NOMO-1 treated with dmso at 0.1 percent for 144 hours (cell line): ENCODE measurements around the gene PDIA2.
"Not testable (repeated sequence)": the region's sequence is repeated elsewhere in the genome, so short reads cannot be mapped to it uniquely, and the experiment has no call there.

Experiments
- DNase-seq: peaks from one replicate; lab custom pipeline; 2025; ENCODE audit not compliant: unreplicated experiment; lab: John Stamatoyannopoulos, UW

Gene PDIA2

DNA sequence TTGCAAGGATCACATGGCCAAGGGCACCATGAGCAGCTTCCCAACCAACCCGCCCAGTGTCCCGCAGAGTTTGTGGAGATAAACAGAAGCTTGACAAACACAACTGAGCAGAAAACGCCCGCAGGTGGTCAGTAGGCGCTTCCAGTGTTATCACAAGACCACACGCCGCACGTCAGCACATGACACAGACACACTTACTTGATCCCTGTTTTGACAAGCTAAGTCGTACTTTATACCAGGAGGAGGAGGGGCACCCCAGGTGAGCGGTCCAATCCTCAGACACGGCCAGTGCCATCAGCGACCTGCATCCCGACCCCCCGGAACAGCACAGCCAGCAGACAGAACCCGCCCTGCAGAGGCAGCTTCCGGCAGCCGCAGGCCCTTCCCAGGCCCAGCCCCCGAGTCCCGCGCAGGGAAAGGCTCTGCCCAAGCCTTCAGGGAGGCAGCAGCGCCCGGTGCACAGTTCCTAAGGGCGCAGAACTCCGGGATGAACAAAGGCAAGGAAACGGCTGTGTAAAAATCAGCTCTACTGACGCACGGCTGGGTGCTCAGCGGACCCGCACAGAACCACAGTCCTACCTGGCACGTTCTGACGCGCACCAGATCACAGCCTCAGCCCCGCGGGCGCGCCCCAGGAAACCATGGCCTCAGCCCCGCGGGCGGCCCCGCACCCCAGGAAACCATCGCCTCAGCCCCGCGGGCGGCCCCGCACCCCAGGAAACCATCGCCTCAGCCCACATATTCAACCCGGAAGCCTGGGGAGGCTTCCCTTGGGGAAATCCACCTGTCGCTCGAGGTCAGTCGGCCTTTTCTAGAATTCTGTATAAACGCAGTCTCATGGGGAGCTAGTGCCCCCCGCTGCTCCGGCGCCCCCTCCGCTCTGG is 41.7 kb downstream of the PDIA2 start:
- DNase-seq = no peak

- no peak for DNase-seq
Measured at GRCh38 chr16:325375-326145, 42.6 kb downstream of the PDIA2 start.

GRCh38 chr16:330741-331140 is 47.8 kb downstream of the PDIA2 start:
- no peak for DNase-seq

- DNase-seq = not testable (repeated sequence)
Measured at GRCh38 chr16:331181-331814, 48.3 kb downstream of the PDIA2 start.

- no peak for DNase-seq
Measured at GRCh38 chr16:333406-334094, 50.6 kb downstream of the PDIA2 start.

DNA sequence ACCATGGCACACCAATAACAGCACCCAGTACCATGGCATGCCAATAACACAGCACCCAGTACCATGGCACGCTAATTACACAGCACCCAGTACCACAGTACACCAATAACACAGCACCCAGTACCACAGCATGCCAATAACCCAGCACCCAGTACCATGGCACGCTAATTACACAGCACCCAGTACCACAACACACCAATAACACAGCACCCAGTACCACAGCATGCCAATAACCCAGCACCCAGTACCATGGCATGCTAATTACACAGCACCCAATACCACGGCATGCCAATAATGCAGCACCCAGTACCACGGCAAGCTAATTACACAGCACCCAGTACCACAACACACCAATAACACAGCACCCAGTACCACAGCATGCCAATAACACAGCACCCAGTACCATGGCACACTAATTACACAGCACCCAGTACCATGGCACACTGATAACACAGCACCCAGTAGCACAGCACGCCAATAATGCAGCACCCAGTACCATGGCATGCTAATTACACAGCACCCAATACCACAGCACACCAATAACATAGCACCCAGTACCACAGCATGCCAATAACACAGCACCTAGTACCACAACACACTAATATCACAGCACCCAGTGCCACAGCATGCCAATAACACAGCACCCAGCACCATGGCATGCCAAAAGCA is 51.3 kb downstream of the PDIA2 start:
- DNase-seq = not testable (repeated sequence)

DNA sequence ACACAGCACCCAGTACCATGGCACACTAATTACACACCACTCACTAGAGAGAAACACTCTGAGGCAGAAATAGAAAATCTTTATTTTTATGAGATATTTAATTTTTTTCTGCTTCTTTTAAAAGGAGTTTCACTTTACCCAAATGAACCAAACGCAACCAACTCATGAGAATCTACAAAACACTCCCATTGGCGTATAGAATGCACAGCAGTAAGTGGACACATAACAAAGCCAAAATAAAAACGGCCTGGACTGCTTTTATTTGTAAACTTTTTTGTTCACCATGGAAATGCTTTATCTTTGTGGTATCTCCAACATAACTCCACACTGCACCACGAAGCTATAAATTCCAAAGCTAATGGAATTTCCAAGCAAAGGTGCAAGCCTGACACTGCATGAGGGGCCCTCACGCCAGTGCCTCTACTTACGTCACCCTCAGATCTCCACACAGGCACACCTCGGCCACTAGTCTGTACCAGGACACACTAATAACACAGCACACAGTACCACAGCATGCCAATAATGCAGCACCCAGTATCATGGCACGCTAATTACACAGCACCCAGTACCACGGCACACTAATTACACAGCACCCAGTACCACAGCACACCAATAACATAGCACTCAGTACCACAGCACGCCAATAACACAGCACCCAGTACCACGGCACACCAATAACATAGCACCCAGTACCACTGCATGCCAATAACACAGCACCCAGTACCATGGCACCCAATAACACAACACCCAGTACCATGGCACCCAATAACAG is 52.1 kb downstream of the PDIA2 start:
- not testable (repeated sequence) for DNase-seq

- no peak for DNase-seq
Measured at GRCh38 chr16:336269-336668, 53.3 kb downstream of the PDIA2 start.
